ENCODE data around the gene ARMC9. TPM values are rescaled to one million over a fixed set of nuclear protein-coding genes. Genes with fewer than 3 reads are reported as not detected.

The ARMC9 gene
- total and polyA plus RNA-seq, 2 of the 13 experiments (the other 11 are each of a cell fraction or from before 2014, with no cell fraction given), result 9.1 to 12.8 TPM

DNA sequence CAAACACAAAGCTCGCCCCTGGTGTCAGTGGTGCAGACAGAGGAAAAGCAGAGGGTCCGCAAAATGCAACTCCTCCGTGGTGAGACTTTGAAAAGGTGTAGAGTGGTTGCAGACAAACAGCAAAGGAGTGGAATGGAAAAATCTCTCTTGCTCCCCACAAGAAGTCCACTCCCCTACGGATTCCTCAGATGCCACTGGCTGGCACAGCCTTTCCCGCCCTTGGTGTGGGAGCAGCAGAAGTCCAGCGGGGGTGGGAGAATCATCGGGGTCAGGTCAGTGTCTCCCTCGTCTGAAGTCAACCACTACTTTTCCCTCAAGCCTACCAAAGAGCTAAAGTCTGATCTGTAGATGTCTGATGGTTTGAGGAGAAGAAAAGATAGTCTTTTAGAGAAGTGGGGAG lies 174.8 kb downstream of the ARMC9 start:
- ChIA-PET POLR2A (no interaction called here), CTCF (ENCODE audit: low intra/inter-chr PET ratio, low total read pairs) (no interaction called here)
- DNase-seq (ENCODE audit: low spot score), result no peak
- no peak overlapping the region for H3K27ac ChIP-seq (ENCODE audit: extremely low read length, insufficient read depth, low read length)
- no peaks in the 10 kb centered on the region for H3K36me3 ChIP-seq (replicated peaks in 1 of 2; ENCODE audit: control insufficient read depth in 1 of 2, insufficient read depth in 2 of 2, low read length in 2 of 2)
- no TSS peak for BruUV-seq (replicated peaks)
- no peaks in the 10 kb centered on the region for H3K27me3 ChIP-seq (ENCODE audit: control insufficient read depth in 1 of 2, insufficient read depth in 2 of 2, low read length in 2 of 2)
- no peaks in the 10 kb centered on the region for H3K9me3 ChIP-seq (ENCODE audit: low read length)
- FAIRE-seq, result no peak
- no peak overlapping the region for H3K4me3 ChIP-seq (replicated peaks in 1 of 3; ENCODE audit: insufficient read depth in 1 of 3, low read depth in 2 of 3, low read length in 3 of 3)
- no peaks in the 10 kb centered on the region for H4K20me1 ChIP-seq (ENCODE audit: insufficient read depth, low read length)
- TF ChIP-seq, protein P1, sequence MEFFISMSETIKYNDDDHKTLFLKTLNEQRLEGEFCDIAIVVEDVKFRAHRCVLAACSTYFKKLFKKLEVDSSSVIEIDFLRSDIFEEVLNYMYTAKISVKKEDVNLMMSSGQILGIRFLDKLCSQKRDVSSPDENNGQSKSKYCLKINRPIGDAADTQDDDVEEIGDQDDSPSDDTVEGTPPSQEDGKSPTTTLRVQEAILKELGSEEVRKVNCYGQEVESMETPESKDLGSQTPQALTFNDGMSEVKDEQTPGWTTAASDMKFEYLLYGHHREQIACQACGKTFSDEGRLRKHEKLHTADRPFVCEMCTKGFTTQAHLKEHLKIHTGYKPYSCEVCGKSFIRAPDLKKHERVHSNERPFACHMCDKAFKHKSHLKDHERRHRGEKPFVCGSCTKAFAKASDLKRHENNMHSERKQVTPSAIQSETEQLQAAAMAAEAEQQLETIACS (CRISPR knock-in tag; IDR thresholded peaks at IDR 0.05), result no peak
- TF ChIP-seq ZNF552 (CRISPR knock-in tag; IDR thresholded peaks at IDR 0.05; ENCODE audit: borderline replicate concordance) (no peak), HNRNPH1 (optimal IDR thresholded peaks at IDR 0.05; ENCODE audit: low read depth, low read length) (no peak), MBD4 (IDR thresholded peaks at IDR 0.05; ENCODE audit: borderline replicate concordance, low read length) (no peak), ZNF670 (CRISPR knock-in tag; IDR thresholded peaks at IDR 0.05; ENCODE audit: borderline replicate concordance) (no peak), MTF1 (CRISPR knock-in tag; IDR thresholded peaks at IDR 0.05) (no peak), ZBTB10 (CRISPR knock-in tag; IDR thresholded peaks at IDR 0.05; ENCODE audit: borderline replicate concordance) (no peak), ZNF260 (CRISPR knock-in tag; IDR thresholded peaks at IDR 0.05; ENCODE audit: borderline replicate concordance, low read depth) (no peak), STAT5B (CRISPR knock-in tag; IDR thresholded peaks at IDR 0.05) (no peak), KAT2B (IDR thresholded peaks at IDR 0.05; ENCODE audit: borderline replicate concordance, low read depth, low read length) (no peak), WIZ (CRISPR knock-in tag; IDR thresholded peaks at IDR 0.05) (no peak), NKX3-1 (CRISPR knock-in tag; IDR thresholded peaks at IDR 0.05) (no peak), ZNF431 (CRISPR knock-in tag; IDR thresholded peaks at IDR 0.05; ENCODE audit: borderline replicate concordance, low read depth) (no peak), SNAPC2 (CRISPR knock-in tag; IDR thresholded peaks at IDR 0.05) (no peak), PRPF4 (IDR thresholded peaks at IDR 0.05; ENCODE audit: low read depth, low read length, poor library complexity, severe bottlenecking) (no peak)
- TF ChIP-seq, protein P2, sequence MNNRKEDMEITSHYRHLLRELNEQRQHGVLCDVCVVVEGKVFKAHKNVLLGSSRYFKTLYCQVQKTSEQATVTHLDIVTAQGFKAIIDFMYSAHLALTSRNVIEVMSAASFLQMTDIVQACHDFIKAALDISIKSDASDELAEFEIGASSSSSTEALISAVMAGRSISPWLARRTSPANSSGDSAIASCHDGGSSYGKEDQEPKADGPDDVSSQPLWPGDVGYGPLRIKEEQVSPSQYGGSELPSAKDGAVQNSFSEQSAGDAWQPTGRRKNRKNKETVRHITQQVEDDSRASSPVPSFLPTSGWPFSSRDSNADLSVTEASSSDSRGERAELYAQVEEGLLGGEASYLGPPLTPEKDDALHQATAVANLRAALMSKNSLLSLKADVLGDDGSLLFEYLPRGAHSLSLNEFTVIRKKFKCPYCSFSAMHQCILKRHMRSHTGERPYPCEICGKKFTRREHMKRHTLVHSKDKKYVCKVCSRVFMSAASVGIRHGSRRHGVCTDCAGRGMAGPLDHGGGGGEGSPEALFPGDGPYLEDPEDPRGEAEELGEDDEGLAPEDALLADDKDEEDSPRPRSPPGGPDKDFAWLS (CRISPR knock-in tag; IDR thresholded peaks at IDR 0.05; ENCODE audit: borderline replicate concordance), result no peak
- TF ChIP-seq, protein P3, sequence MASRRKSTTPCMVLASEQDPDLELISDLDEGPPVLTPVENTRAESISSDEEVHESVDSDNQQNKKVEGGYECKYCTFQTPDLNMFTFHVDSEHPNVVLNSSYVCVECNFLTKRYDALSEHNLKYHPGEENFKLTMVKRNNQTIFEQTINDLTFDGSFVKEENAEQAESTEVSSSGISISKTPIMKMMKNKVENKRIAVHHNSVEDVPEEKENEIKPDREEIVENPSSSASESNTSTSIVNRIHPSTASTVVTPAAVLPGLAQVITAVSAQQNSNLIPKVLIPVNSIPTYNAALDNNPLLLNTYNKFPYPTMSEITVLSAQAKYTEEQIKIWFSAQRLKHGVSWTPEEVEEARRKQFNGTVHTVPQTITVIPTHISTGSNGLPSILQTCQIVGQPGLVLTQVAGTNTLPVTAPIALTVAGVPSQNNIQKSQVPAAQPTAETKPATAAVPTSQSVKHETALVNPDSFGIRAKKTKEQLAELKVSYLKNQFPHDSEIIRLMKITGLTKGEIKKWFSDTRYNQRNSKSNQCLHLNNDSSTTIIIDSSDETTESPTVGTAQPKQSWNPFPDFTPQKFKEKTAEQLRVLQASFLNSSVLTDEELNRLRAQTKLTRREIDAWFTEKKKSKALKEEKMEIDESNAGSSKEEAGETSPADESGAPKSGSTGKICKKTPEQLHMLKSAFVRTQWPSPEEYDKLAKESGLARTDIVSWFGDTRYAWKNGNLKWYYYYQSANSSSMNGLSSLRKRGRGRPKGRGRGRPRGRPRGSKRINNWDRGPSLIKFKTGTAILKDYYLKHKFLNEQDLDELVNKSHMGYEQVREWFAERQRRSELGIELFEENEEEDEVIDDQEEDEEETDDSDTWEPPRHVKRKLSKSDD (CRISPR knock-in tag; IDR thresholded peaks at IDR 0.05; ENCODE audit: low read depth), result no peak
- no peak for ATAC-seq
- in situ Hi-C loops (cut with HindIII; ENCODE audit: extremely low pct_ligation_motif_present, low pct_unique_long_range_greater_than_20kb), result no loop called here
- peaks cover 5% of the 10 kb centered on the region for H3K4me1 ChIP-seq (ENCODE audit: insufficient read depth, low read length)
- H3K4me2 ChIP-seq (ENCODE audit: low read depth, low read length), result no peak overlapping the region
- WGBS (ENCODE audit: low lambda C conversion rate), result 38% methylated on average over 8 of the region's 8 CpGs
- intact Hi-C loops (cut with micrococcal nuclease; ENCODE audit: unreplicated experiment), result no loop called here
- H3K79me2 ChIP-seq (ENCODE audit: insufficient read depth, low read length), result no peaks in the 10 kb centered on the region
- H3K9ac ChIP-seq (ENCODE audit: insufficient read depth, low read depth, low read length), result no peak overlapping the region
- H2AFZ ChIP-seq (ENCODE audit: low read length), result no peak overlapping the region

Data from HepG2 (cell line).